OCI-LY1 (cell line): Measurements from ENCODE around the gene ERAS.
"Not testable (repeated sequence)": the region's sequence is repeated elsewhere in the genome, so short reads cannot be mapped to it uniquely, and the experiment has no call there.

Source experiments
- EZH2 ChIP-seq: fragments of 200-600 bp; sonication (generic), shearing (Covaris generic); IDR thresholded peaks from 2 replicates; pipeline ENCODE4 v1.8.0; 2017; ENCODE audit warnings: borderline replicate concordance, mixed run types, mild to moderate bottlenecking, antibody characterized with exemption, low read length, moderate library complexity, mixed read lengths
- TF ChIP-seq, protein P1 (sequence below): fragments of 200-600 bp; sonication (generic), shearing (Covaris generic); IDR thresholded peaks from 2 replicates; pipeline ENCODE4 v1.5.1; 2017; ENCODE audit warnings: mild to moderate bottlenecking, antibody characterized with exemption, low read length, moderate library complexity, mixed read lengths

DNA sequence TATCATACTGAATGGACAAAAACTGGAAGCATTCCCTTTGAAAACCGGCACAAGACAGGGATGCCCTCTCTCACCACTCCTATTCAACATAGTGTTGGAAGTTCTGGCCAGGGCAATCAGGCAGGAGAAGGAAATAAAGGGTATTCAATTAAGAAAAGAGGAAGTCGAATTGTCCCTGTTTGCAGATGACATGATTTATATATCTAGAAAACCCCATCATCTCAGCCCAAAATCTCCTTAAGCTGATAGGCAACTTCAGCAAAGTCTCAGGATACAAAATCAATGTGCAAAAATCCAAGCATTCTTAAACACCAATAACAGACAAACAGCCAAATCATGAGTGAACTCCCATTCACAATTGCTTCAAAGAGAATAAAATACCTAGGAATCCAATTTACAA, 45.7 kb downstream of the ERAS start:
- TF ChIP-seq, protein P1, sequence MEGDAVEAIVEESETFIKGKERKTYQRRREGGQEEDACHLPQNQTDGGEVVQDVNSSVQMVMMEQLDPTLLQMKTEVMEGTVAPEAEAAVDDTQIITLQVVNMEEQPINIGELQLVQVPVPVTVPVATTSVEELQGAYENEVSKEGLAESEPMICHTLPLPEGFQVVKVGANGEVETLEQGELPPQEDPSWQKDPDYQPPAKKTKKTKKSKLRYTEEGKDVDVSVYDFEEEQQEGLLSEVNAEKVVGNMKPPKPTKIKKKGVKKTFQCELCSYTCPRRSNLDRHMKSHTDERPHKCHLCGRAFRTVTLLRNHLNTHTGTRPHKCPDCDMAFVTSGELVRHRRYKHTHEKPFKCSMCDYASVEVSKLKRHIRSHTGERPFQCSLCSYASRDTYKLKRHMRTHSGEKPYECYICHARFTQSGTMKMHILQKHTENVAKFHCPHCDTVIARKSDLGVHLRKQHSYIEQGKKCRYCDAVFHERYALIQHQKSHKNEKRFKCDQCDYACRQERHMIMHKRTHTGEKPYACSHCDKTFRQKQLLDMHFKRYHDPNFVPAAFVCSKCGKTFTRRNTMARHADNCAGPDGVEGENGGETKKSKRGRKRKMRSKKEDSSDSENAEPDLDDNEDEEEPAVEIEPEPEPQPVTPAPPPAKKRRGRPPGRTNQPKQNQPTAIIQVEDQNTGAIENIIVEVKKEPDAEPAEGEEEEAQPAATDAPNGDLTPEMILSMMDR = not testable (repeated sequence)
- not testable (repeated sequence) for TF ChIP-seq EZH2
